ENCODE data around the gene ZNF79. TPM values are rescaled to one million over a fixed set of nuclear protein-coding genes. Genes with fewer than 3 reads are reported as not detected.

ZNF79 gene
- polyA plus RNA-seq, 1 experiment: 5.6 TPM

DNA sequence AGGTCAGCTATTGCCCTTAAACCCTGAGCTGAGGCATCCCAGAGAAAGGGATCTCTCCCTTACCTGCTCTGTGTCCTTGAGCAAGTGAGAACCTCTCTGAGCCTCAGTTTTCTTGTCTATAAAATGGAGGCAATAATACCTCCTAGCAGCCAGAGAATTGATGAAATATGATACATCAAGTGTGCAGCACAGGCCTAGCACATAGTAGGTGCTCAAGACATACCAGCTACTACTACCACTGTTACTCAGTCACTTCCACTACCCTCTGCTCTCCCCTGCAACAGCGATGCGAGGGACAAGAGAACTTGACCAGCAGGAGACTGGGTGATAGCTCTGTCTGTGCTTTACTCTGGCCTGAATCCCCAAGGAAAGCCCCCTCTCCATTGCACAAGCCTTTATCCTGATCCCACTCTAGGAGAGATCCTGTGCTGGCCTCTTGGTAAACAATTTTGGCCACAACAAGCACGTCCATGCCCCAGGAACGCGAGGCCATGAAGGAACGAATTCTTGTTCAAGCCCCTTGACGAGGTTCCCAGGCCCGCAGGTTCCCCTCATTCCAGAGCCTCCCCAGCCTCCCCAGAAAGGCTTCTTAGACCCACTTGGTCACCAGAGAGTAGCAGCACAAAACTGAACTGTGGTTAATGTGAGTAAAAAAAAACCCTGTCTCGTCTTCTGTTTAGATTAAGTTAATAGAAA is 66.5 kb downstream of the ZNF79 start:
- Histone ChIP-seq H3K4me3 (ENCODE audit: low read depth, low read length) (no peak overlapping the region), H3K27ac (ENCODE audit: low read depth, low read length) (peak overlapping the region; percentile 39), H3K27me3 (ENCODE audit: control insufficient read depth, insufficient read depth, low read length) (no peaks in the 10 kb centered on the region), H3K9me3 (ENCODE audit: control insufficient read depth, insufficient read depth, low read length) (no peaks in the 10 kb centered on the region)
- TF ChIP-seq, protein P1, sequence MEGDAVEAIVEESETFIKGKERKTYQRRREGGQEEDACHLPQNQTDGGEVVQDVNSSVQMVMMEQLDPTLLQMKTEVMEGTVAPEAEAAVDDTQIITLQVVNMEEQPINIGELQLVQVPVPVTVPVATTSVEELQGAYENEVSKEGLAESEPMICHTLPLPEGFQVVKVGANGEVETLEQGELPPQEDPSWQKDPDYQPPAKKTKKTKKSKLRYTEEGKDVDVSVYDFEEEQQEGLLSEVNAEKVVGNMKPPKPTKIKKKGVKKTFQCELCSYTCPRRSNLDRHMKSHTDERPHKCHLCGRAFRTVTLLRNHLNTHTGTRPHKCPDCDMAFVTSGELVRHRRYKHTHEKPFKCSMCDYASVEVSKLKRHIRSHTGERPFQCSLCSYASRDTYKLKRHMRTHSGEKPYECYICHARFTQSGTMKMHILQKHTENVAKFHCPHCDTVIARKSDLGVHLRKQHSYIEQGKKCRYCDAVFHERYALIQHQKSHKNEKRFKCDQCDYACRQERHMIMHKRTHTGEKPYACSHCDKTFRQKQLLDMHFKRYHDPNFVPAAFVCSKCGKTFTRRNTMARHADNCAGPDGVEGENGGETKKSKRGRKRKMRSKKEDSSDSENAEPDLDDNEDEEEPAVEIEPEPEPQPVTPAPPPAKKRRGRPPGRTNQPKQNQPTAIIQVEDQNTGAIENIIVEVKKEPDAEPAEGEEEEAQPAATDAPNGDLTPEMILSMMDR (IDR thresholded peaks at IDR 0.05; ENCODE audit: low read depth, low read length): no peak
- DNase-seq (ENCODE audit: low read depth, low spot score): no peak
- ChIA-PET POLR2A (interaction anchor here (0.9 kb wide), 1 partner anchor 94 kb away, joined by 6 read pairs; no protein-coding TSS in a partner anchor), CTCF (interaction anchor here (0.6 to 1.4 kb wide), 4 partner anchors 13 to 96 kb away, joined by 3 to 5 read pairs (median 4); no protein-coding TSS in a partner anchor)

DNA sequence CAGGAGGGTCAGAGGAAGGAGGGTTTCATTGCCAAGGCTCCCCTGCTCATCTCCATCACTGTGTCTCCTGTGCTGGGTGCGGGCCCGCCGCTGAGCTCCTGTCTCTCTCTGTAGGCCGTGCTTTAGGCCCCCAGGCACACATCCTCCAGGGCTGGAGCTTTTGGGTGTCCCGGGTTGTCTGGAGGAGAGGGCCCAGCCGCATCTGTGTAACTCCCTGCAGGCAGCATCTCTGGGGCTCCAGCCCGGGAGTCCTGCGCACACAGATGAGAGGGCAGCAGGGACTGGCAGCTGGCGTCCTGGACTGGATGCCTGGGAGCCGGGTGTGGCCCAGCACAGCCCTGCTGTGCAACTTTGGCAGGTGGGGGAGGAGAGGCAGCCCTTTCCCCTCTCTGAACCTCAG is 67.3 kb downstream of the ZNF79 start:
- POLR2A ChIA-PET: interaction anchor here (0.9 kb wide), 1 partner anchor 93 kb away, joined by 6 read pairs; no protein-coding TSS in a partner anchor
- Histone ChIP-seq H3K27ac (ENCODE audit: low read depth, low read length) (no peak overlapping the region), H3K9me3 (ENCODE audit: control insufficient read depth, insufficient read depth, low read length) (no peaks in the 10 kb centered on the region), H3K4me3 (ENCODE audit: low read depth, low read length) (no peak overlapping the region), H3K27me3 (ENCODE audit: control insufficient read depth, insufficient read depth, low read length) (no peaks in the 10 kb centered on the region)
- TF ChIP-seq, protein P1 (IDR thresholded peaks at IDR 0.05; ENCODE audit: low read depth, low read length): no peak
- no peak for DNase-seq (ENCODE audit: low read depth, low spot score)
- CTCF ChIA-PET: no interaction called here

- ChIA-PET CTCF (no interaction called here), POLR2A (interaction anchor here (0.9 kb wide), 1 partner anchor 41 kb away, joined by 3 read pairs; the partner anchor contains the start of gene LRSAM1)
- no peak for DNase-seq (ENCODE audit: low read depth, low spot score)
- Histone ChIP-seq H3K4me3 (ENCODE audit: low read depth, low read length) (no peak overlapping the region), H3K9me3 (ENCODE audit: control insufficient read depth, insufficient read depth, low read length) (no peaks in the 10 kb centered on the region), H3K27me3 (ENCODE audit: control insufficient read depth, insufficient read depth, low read length) (no peaks in the 10 kb centered on the region), H3K27ac (ENCODE audit: low read depth, low read length) (no peak overlapping the region)
- TF ChIP-seq, protein P1 (IDR thresholded peaks at IDR 0.05; ENCODE audit: low read depth, low read length): no peak
Measured at GRCh38 chr9:127492616-127493015, 68.4 kb downstream of the ZNF79 start.

DNA sequence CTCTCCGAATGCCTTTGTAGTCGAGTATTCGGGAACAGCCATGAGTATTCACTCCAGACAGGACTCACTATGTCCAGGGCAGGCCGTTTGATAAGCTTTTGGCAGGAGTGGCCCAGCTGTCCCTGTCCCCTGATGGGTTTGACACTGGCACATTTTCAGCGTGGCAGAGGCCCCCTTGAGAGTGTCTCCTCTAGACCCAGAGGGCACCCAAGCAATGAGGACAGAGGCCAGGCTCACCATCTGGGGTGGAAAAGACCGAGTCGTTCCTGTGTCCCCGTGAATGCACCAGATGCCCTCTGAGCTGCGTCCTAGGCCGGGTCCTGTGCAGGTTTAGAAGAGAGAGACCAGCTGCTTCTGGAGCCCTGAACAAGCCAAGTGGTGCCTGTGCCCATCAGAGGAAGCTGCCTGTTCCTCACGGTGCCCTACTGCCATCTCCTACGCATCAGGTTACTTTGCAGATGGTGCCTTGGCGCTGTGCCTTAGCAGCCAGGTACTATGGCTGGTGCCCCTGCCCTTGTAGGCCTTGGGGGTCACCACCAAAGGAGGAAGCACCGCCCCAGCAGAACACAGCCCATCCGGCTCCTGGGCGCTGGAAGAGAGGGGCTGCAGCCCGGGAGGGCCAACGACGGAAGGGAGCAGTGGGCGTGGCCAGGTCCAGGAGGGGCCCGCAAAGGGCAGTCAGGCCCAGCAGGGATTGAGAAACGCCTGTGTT is 69.6 kb downstream of the ZNF79 start:
- ChIA-PET CTCF (interaction anchor here (0.6 kb wide), 1 partner anchor 210 kb away, joined by 4 read pairs; no protein-coding TSS in a partner anchor), POLR2A (no interaction called here)
- no peak for DNase-seq (ENCODE audit: low read depth, low spot score)
- H3K9me3 ChIP-seq (ENCODE audit: control insufficient read depth, insufficient read depth, low read length): no peaks in the 10 kb centered on the region
- H3K27me3 ChIP-seq (ENCODE audit: control insufficient read depth, insufficient read depth, low read length): no peaks in the 10 kb centered on the region
- H3K27ac ChIP-seq (ENCODE audit: low read depth, low read length): no peak overlapping the region
- H3K4me3 ChIP-seq (ENCODE audit: low read depth, low read length): no peak overlapping the region
- TF ChIP-seq, protein P1 (IDR thresholded peaks at IDR 0.05; ENCODE audit: low read depth, low read length): no peak

DNA sequence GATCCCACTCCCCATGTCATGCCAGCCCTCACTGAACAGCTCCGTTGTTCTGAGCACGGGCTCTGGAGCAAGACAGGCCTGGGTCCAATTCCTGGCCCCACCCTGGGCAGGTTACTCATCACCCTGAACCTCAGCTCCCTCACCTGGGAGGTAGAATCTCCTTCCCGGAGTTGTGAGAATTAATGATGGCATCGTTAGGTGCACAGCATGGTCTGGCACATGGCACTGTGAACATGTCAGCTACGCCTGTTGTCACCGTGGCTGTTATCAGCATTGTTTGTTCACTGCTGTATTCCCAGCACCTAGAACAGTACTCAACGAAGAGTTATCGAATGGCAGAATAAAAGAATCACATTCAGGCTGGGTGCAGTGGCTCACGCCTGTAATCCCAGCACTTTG is 70.1 kb downstream of the ZNF79 start:
- Histone ChIP-seq H3K27me3 (ENCODE audit: control insufficient read depth, insufficient read depth, low read length) (no peaks in the 10 kb centered on the region), H3K4me3 (ENCODE audit: low read depth, low read length) (no peak overlapping the region), H3K27ac (ENCODE audit: low read depth, low read length) (no peak overlapping the region), H3K9me3 (ENCODE audit: control insufficient read depth, insufficient read depth, low read length) (no peaks in the 10 kb centered on the region)
- POLR2A ChIA-PET: no interaction called here
- no peak for DNase-seq (ENCODE audit: low read depth, low spot score)
- CTCF ChIA-PET: interaction anchor here (0.6 kb wide), 1 partner anchor 210 kb away, joined by 4 read pairs; no protein-coding TSS in a partner anchor
- TF ChIP-seq, protein P1 (IDR thresholded peaks at IDR 0.05; ENCODE audit: low read depth, low read length): no peak

All from AG04450 (cell line).